Heart left ventricle (tissue), 13 donors: ENCODE data around the gene HNF1A.

Experiments used
- POLR2A ChIP-seq, 2 donors: fragments of 450-650 bp; IDR thresholded peaks; one replicate each; pipeline ENCODE4 v1.6.1; 2017; ENCODE audit warnings: antibody characterized with exemption in 2 of 2, mild to moderate bottlenecking in 2 of 2, moderate library complexity in 2 of 2
- TF ChIP-seq, protein P1 (sequence below), 12 donors: fragments of 200-600 bp; sonication (generic) in 4 of 12; IDR thresholded peaks; one replicate each; pipeline versions ENCODE4 v1.5.0 to v1.8.0; 2018 to 2022; ENCODE audit warnings: antibody characterized with exemption in 12 of 12, mild to moderate bottlenecking in 5 of 12
- donor health status: ischemic (EF 13 %, LVEDD 7.1; RV severe dilation, severe dysfunction).
- donor health status: DM: no; HTN: yes; CAD: no.
- donor health status: DM: no; HTN: no; CAD: no.
- donor health status: ischemic (EF 25% LVEDD 6.9; RV normal size, moderate dysfunction).
- donor health status: ischemic (EF 25% LVEDD 5.7; RV mildly dilated, moderate dysfunction).
- donor health status: ischemic (EF 35%, LVEDD 5.7; RV mildly dilated, moderate dysfunction).
- donor health status: nonischemic (EF 11% LVEDD 7.7; RV severe dilation, severe dysfunction).
- donor health status: DM: yes; HTN: yes; CAD: no.
- donor health status: PGD.
- donor health status: ischemic (EF 29% LVEDD 5.4; RV normal size, mild dysfunction).
- donor health status: nonischemic (EF 23%, LVEDD 6.1; RV moderate dilation, normal function).

GRCh38 chr12:120983759-120984158 is 5.4 kb downstream of the HNF1A start:
- TF ChIP-seq POLR2A (IDR thresholded peaks at IDR 0.05), result no peak
- TF ChIP-seq, protein P1, sequence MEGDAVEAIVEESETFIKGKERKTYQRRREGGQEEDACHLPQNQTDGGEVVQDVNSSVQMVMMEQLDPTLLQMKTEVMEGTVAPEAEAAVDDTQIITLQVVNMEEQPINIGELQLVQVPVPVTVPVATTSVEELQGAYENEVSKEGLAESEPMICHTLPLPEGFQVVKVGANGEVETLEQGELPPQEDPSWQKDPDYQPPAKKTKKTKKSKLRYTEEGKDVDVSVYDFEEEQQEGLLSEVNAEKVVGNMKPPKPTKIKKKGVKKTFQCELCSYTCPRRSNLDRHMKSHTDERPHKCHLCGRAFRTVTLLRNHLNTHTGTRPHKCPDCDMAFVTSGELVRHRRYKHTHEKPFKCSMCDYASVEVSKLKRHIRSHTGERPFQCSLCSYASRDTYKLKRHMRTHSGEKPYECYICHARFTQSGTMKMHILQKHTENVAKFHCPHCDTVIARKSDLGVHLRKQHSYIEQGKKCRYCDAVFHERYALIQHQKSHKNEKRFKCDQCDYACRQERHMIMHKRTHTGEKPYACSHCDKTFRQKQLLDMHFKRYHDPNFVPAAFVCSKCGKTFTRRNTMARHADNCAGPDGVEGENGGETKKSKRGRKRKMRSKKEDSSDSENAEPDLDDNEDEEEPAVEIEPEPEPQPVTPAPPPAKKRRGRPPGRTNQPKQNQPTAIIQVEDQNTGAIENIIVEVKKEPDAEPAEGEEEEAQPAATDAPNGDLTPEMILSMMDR (IDR thresholded peaks at IDR 0.05), result no peak
